Endometrial microvascular endothelial cells (primary cell): ENCODE results near the gene LRP10. TPM values are rescaled to one million over a fixed set of nuclear protein-coding genes. Genes with fewer than 3 reads are reported as not detected.
"Not testable (repeated sequence)": the region's sequence is repeated elsewhere in the genome, so short reads cannot be mapped to it uniquely, and the experiment has no call there.

Source experiments
- in situ Hi-C: cut with HindIII; loops from 2 replicates; pipeline ENCODE4 v1.10.0; 2017; ENCODE audit warnings: low sequenced_read_pairs, low pct_unique_long_range_greater_than_20kb; ENCODE audit errors: inconsistent ontology term
- total RNA-seq: library from RNA; depleted of rRNA; stranded (reverse); fragments of >200 nt; gene quantifications from one replicate; pipeline ENCODE4 v1.2.3, GENCODE V29; 2015; ENCODE audit errors: inconsistent ontology term

Gene LRP10
- 136 TPM for total RNA-seq

GRCh38 chr14:22871224-22872032, at the start of gene LRP10:
LRP10 (plus strand) TSS chr14:22871740; CDS start chr14:22872304, 564 bp downstream.
- in situ Hi-C loops: no loop called here

GRCh38 chr14:22822016-22822570, 49.4 kb upstream of the LRP10 start:
- in situ Hi-C loops: no loop called here

GRCh38 chr14:22822571-22823098, 48.9 kb upstream of the LRP10 start:
- in situ Hi-C loops: no loop called here

GRCh38 chr14:22824711-22825359, 46.7 kb upstream of the LRP10 start:
- in situ Hi-C loops: no loop called here

- in situ Hi-C loops: not testable (repeated sequence)
Observed at GRCh38 chr14:22829076-22829660, 42.4 kb upstream of the LRP10 start.

- in situ Hi-C loops: no loop called here
Observed at GRCh38 chr14:22829661-22830442, 41.7 kb upstream of the LRP10 start, which contains the start of gene MRPL52. MRPL52 (plus strand) TSS chr14:22829887; CDS start chr14:22829913, 26 bp downstream.

- in situ Hi-C loops: no loop called here
Observed at GRCh38 chr14:22830443-22831010, 41.0 kb upstream of the LRP10 start.

GRCh38 chr14:22835505-22835904, 36.0 kb upstream of the LRP10 start:
- in situ Hi-C loops: no loop called here

GRCh38 chr14:22836301-22837113, 35.0 kb upstream of the LRP10 start, which contains the start of gene MMP14:
MMP14 (plus strand) TSS chr14:22836585; CDS start chr14:22836818, 233 bp downstream.
- in situ Hi-C loops: no loop called here

GRCh38 chr14:22837114-22837749, 34.3 kb upstream of the LRP10 start:
- in situ Hi-C loops: no loop called here

- in situ Hi-C loops: no loop called here
Observed at GRCh38 chr14:22837750-22838538, 33.6 kb upstream of the LRP10 start.

- in situ Hi-C loops: no loop called here
Observed at GRCh38 chr14:22838631-22839041, 32.9 kb upstream of the LRP10 start.

- in situ Hi-C loops: no loop called here
Observed at GRCh38 chr14:22839159-22839779, 32.3 kb upstream of the LRP10 start.

GRCh38 chr14:22841311-22841710, 30.2 kb upstream of the LRP10 start:
- in situ Hi-C loops: no loop called here

- in situ Hi-C loops: no loop called here
Observed at GRCh38 chr14:22841769-22842168, 29.8 kb upstream of the LRP10 start.
